Stimulated activated naive CD8-positive, alpha-beta T cell treated with anti-CD3 and anti-CD28 coated beads, Interleukin-15, amount 100 ng/mL, for 72 hours (primary cell): ENCODE results near the gene PLGRKT.
A peak's percentile ranks its signal among the peaks of the same experiment; 100 is the strongest.
"Not testable (repeated sequence)": the region's sequence is repeated elsewhere in the genome, so short reads cannot be mapped to it uniquely, and the experiment has no call there.

Source experiments
- ATAC-seq: fragments of 150-1000 bp; cut with Tn5 transposase; 2 replicates; pipeline ENCODE4 v1.10.0; 2021; ENCODE audit warnings: mild to moderate bottlenecking, moderate library complexity
- DNase-seq, 2 donors: peaks; one replicate each; pipeline ENCODE4 v3.0.0; 2021 to 2022
- H3K27ac Mint-ChIP-seq, 2 donors: one replicate each; pipeline ENCODE4 v1.8.0; 2022; ENCODE audit warnings: mild to moderate bottlenecking in 2 of 2, mixed read lengths in 2 of 2, moderate library complexity in 2 of 2
- H3K27me3 Mint-ChIP-seq: one replicate; pipeline ENCODE4 v1.8.0; 2022; ENCODE audit warnings: mixed read lengths
- H3K4me1 Mint-ChIP-seq: one replicate; pipeline ENCODE4 v1.8.0; 2022; ENCODE audit warnings: mild to moderate bottlenecking, mixed read lengths
- H3K4me3 Mint-ChIP-seq, 2 donors: one replicate each; pipeline ENCODE4 v1.8.0; 2022; ENCODE audit warnings: mild to moderate bottlenecking in 2 of 2, mixed read lengths in 2 of 2, moderate library complexity in 1 of 2
- H3K9me3 Mint-ChIP-seq, 2 donors: one replicate each; pipeline ENCODE4 v1.8.0; 2022; ENCODE audit warnings: mixed read lengths in 2 of 2

PLGRKT gene

GRCh38 chr9:5464831-5465330, 27.2 kb upstream of the PLGRKT start:
- H3K27me3 Mint-ChIP-seq, H3K27ac Mint-ChIP-seq, DNase-seq, ATAC-seq, H3K4me3 Mint-ChIP-seq, H3K9me3 Mint-ChIP-seq: not testable (repeated sequence)
- peaks cover 10% of the 10 kb centered on the region for H3K4me1 Mint-ChIP-seq

DNA sequence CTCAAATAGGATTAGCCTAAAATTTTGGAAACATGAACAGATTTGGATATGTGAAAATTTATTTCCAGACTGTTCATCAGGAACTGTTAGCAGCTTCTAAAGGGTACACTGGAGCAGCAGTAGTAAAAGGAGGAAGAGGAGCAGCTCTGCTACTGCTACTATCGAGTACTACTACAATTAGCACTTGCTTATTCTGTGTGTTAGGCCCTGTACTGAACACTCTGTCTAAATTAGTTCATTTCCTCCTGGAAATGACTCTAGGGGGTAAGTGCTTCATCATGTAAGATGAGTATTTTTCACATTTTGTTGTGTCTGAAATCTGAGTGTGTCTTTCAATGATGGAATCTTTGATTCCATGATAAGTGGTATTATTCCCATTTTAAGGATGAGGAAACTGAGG, 22.4 kb upstream of the PLGRKT start:
- Mint-ChIP-seq H3K9me3 (peaks cover 0 to 11% of the 10 kb centered on the region in 2 donors), H3K4me3 (peak overlapping the region; percentile 72 to 74), H3K27ac (peak overlapping the region in 1 of 2 donors; percentile 90), H3K27me3 (no peaks in the 10 kb centered on the region), H3K4me1 (peaks cover 46% of the 10 kb centered on the region)
- ATAC-seq (no peak), DNase-seq (no peak)

GRCh38 chr9:5459289-5459829, 21.6 kb upstream of the PLGRKT start:
- H3K9me3 Mint-ChIP-seq: peaks cover 0 to 11% of the 10 kb centered on the region in 2 donors
- peaks cover 54% of the 10 kb centered on the region for H3K4me1 Mint-ChIP-seq
- peak overlapping the region; percentile 72 to 74 for H3K4me3 Mint-ChIP-seq
- H3K27me3 Mint-ChIP-seq: no peaks in the 10 kb centered on the region
- H3K27ac Mint-ChIP-seq: peak overlapping the region; percentile 90 to 93
- ATAC-seq (peak; percentile 80), DNase-seq (peak in 1 of 2 donors; percentile 37)

DNA sequence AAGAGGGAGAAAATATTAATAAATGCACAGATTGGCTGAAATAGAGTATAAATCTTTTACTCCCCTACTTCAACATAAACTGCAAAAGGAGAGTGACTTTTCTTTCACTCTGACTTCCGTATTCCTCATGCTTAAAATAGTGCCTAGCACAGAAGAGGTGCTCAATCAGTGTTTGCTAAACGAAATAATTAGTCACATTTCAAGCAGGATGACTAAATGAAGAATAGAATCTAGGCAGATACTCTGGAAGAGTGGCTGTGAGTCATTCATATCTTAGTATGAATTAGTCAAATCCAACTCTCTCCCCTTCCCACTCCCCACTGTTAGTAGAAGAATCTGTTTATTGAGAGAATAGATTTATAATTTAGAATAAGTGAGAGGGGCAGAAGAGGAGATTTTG, 17.5 kb upstream of the PLGRKT start:
- Mint-ChIP-seq H3K27ac (peak overlapping the region in 1 of 2 donors; percentile 90), H3K27me3 (no peaks in the 10 kb centered on the region), H3K4me1 (peaks cover 81% of the 10 kb centered on the region), H3K4me3 (peak overlapping the region; percentile 19 to 72), H3K9me3 (peaks cover 0 to 7% of the 10 kb centered on the region in 2 donors)
- DNase-seq (no peak), ATAC-seq (peak; percentile 71)

GRCh38 chr9:5453673-5454072, 15.9 kb upstream of the PLGRKT start:
- Mint-ChIP-seq H3K27me3 (no peaks in the 10 kb centered on the region), H3K4me3 (peak overlapping the region; percentile 63 to 86), H3K4me1 (peaks cover 79% of the 10 kb centered on the region), H3K9me3 (peaks cover 0 to 2% of the 10 kb centered on the region in 2 donors), H3K27ac (peak overlapping the region in 1 of 2 donors; percentile 91)
- peak; percentile 44 for ATAC-seq
- no peak for DNase-seq

DNA sequence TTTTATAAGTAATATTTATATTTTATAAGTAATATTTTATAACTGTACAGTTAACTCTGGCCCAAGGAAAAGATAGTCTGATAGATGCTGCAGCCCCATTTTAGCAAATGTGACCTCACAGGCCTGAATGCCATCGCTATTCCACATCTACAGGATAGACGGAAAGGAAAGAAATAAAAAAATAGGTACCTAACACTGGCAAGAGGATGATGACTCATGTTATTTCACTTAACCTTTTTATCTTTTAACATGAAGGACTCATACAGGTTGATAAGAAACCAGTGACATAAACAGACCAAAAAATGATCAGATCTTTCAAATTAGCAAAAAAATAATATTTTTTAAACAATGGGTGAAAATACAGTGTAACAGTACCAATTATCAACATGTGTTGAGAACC, 15.3 kb upstream of the PLGRKT start:
- no peak for ATAC-seq
- H3K27me3 Mint-ChIP-seq: no peaks in the 10 kb centered on the region

DNA sequence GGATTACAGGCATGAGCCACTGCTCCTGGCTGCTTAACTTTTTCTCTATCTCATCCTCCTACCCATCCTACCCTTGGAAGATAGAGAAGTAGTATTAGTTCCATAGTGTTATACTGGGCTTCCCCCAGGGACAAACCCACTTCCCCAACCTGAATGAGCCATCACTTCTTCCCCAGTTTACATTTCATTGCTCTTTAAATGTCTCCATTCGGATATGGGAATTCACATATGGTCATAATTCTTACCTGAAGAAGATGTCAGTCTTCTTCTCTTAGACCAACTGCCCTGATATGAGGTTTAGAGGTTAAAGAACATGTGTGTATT, 14.5 kb upstream of the PLGRKT start:
- peak overlapping the region; percentile 6 to 79 for H3K27ac Mint-ChIP-seq
- H3K4me1 Mint-ChIP-seq: peaks cover 79% of the 10 kb centered on the region
- DNase-seq: no peak
- H3K9me3 Mint-ChIP-seq: no peaks in the 10 kb centered on the region
- no peak for ATAC-seq
- peak overlapping the region; percentile 81 to 93 for H3K4me3 Mint-ChIP-seq
- H3K27me3 Mint-ChIP-seq: no peaks in the 10 kb centered on the region

More for the DNA sequence above, 15.3 kb upstream of the PLGRKT start:
- Mint-ChIP-seq H3K9me3 (no peaks in the 10 kb centered on the region), H3K27ac (peak overlapping the region; percentile 48 to 91), H3K4me3 (peak overlapping the region; percentile 74 to 86), H3K4me1 (peaks cover 79% of the 10 kb centered on the region)
- no peak for DNase-seq

DNA sequence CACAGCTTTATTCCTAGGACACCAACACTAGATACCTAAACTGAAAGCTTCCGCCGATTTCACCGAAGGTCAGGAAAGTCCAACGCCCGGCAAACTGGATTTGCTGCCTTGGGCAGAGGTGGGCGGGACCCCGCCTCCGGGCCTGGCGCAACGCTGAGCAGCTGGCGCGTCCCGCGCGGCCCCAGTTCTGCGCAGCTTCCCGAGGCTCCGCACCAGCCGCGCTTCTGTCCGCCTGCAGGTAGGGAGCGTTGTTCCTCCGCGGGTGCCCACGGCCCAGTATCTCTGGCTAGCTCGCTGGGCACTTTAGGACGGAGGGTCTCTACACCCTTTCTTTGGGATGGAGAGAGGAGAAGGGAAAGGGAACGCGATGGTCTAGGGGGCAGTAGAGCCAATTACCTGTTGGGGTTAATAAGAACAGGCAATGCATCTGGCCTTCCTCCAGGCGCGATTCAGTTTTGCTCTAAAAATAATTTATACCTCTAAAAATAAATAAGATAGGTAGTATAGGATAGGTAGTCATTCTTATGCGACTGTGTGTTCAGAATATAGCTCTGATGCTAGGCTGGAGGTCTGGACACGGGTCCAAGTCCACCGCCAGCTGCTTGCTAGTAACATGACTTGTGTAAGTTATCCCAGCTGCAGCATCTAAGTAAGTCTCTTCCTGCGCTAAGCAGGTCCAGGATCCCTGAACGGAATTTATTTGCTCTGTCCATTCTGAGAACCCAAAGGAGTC, 12.8 kb upstream of the PLGRKT start, which contains the start of gene CD274:
CD274 (plus strand) TSS at position 184 of the 733 bp plus-strand sequence. CDS start 5,572 bp downstream, outside the sequence.
- DNase-seq (peak; percentile 79 to 90), ATAC-seq (peak; percentile 83)
- Mint-ChIP-seq H3K4me3 (peak within 1 kb of the TSS; percentile 81 to 93), H3K4me1 (peaks cover 84% of the 10 kb centered on the region), H3K27me3 (no peaks in the 10 kb centered on the region), H3K9me3 (no peaks in the 10 kb centered on the region), H3K27ac (peak within 1 kb of the TSS; percentile 79 to 92)

- Mint-ChIP-seq H3K27ac (peak overlapping the region; percentile 79 to 92), H3K4me3 (peak overlapping the region; percentile 81 to 93), H3K27me3 (no peaks in the 10 kb centered on the region), H3K9me3 (no peaks in the 10 kb centered on the region), H3K4me1 (peaks cover 80% of the 10 kb centered on the region)
- ATAC-seq: no peak
- no peak for DNase-seq
Observed at GRCh38 chr9:5449521-5450358, 12.0 kb upstream of the PLGRKT start.

- no peak for DNase-seq
- Mint-ChIP-seq H3K27ac (peak overlapping the region in 1 of 2 donors; percentile 79), H3K4me3 (peak overlapping the region; percentile 81 to 93), H3K9me3 (no peaks in the 10 kb centered on the region), H3K4me1 (peaks cover 70% of the 10 kb centered on the region), H3K27me3 (no peaks in the 10 kb centered on the region)
- ATAC-seq: no peak
Observed at GRCh38 chr9:5448461-5449435, 11.0 kb upstream of the PLGRKT start.

GRCh38 chr9:5448016-5448415, 10.3 kb upstream of the PLGRKT start:
- ATAC-seq (no peak), DNase-seq (no peak)
- H3K4me3 Mint-ChIP-seq: peak overlapping the region in 1 of 2 donors; percentile 27
- H3K4me1 Mint-ChIP-seq: peaks cover 63% of the 10 kb centered on the region
- H3K27ac Mint-ChIP-seq: peak overlapping the region; percentile 15 to 42
- no peaks in the 10 kb centered on the region for H3K27me3 Mint-ChIP-seq
- H3K9me3 Mint-ChIP-seq: no peaks in the 10 kb centered on the region

DNA sequence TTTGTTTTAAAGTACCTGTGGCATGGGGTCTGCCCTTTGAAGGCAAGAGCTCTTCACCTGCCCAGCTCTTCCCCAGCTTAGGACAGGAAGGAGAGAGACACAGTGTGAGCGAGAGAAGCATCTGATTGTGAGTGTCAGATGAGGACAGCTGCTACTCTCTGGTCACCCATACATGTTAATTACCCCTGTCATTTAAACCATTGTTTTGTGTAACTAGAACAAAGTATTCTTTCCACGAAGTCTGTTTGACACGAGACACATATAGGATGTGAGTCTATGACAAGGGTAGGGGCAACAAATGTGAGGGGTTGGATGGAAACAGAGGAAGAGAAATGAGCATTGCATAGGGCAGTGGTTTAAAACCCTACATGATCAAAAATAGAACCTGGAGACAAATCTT, 9.6 kb upstream of the PLGRKT start:
- no peaks in the 10 kb centered on the region for H3K27me3 Mint-ChIP-seq
- no peaks in the 10 kb centered on the region for H3K9me3 Mint-ChIP-seq
- H3K27ac Mint-ChIP-seq: peak overlapping the region; percentile 87 to 94
- DNase-seq (no peak), ATAC-seq (peak; percentile 29)
- peaks cover 56% of the 10 kb centered on the region for H3K4me1 Mint-ChIP-seq
- peak overlapping the region; percentile 53 to 81 for H3K4me3 Mint-ChIP-seq

GRCh38 chr9:5446451-5447236, 8.9 kb upstream of the PLGRKT start:
- no peaks in the 10 kb centered on the region for H3K27me3 Mint-ChIP-seq
- ATAC-seq (peak; percentile 69), DNase-seq (no peak)
- peaks cover 49% of the 10 kb centered on the region for H3K4me1 Mint-ChIP-seq
- H3K27ac Mint-ChIP-seq: peak overlapping the region; percentile 89 to 94
- no peaks in the 10 kb centered on the region for H3K9me3 Mint-ChIP-seq
- peak overlapping the region; percentile 72 to 81 for H3K4me3 Mint-ChIP-seq

- Mint-ChIP-seq H3K4me3 (no peak overlapping the region), H3K27me3 (no peaks in the 10 kb centered on the region), H3K4me1 (peaks cover 49% of the 10 kb centered on the region), H3K9me3 (no peaks in the 10 kb centered on the region), H3K27ac (no peak overlapping the region)
- ATAC-seq: no peak
- no peak for DNase-seq
Observed at GRCh38 chr9:5445886-5446285, 8.2 kb upstream of the PLGRKT start.
